ENCODE measurements around the gene FCAMR.

The FCAMR gene, protein sequence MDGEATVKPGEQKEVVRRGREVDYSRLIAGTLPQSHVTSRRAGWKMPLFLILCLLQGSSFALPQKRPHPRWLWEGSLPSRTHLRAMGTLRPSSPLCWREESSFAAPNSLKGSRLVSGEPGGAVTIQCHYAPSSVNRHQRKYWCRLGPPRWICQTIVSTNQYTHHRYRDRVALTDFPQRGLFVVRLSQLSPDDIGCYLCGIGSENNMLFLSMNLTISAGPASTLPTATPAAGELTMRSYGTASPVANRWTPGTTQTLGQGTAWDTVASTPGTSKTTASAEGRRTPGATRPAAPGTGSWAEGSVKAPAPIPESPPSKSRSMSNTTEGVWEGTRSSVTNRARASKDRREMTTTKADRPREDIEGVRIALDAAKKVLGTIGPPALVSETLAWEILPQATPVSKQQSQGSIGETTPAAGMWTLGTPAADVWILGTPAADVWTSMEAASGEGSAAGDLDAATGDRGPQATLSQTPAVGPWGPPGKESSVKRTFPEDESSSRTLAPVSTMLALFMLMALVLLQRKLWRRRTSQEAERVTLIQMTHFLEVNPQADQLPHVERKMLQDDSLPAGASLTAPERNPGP

DNA sequence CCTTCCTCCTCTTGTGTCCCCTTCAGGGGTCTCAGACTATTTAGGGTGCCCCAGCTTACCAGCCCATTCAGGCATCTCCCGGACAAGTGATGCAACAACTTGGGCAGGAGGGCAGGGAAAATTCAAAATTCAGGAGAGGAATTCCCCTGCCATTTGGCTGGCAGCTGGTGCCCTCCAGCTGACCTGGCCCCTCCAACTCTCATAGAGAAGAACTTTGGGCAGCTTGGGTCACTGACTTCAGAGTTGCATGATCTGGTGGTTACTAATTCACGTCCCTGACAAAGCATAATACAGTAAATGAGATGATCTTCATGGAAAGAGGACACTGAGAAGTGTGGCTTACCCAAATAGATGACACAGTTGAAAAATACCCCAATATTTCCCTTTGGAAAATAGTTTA lies at the start of gene FCAMR:
Gene FCAMR (minus strand): TSS at position 15 of the 400 bp plus-strand sequence. CDS start 335 bp downstream, outside the sequence.
- no peak for DNase-seq (ENCODE audit: low read depth, low spot score)
- H3K27ac ChIP-seq: no peak within 1 kb of the TSS

DNA sequence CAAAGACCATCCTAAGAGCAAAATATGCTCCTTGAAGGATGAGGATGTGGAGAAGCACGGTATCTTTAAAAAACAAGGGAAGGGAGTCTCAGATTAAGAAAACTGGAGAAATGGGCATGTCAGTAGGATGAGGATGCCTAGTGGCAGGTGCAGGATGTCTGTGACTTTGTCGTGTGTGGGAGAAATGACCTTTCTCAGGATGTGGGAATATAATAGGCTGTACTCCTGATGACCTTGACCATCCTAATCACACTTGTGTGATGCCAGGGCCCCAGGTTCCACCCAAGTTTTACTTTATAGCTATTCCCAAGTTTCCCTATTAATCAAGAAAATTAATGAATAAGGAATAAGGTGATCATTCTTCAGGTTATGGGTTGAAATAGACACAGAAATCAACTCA lies 49.4 kb upstream of the FCAMR start:
- H3K27ac ChIP-seq: peak overlapping the region; percentile 99
- no peak for DNase-seq (ENCODE audit: low read depth, low spot score)

DNA sequence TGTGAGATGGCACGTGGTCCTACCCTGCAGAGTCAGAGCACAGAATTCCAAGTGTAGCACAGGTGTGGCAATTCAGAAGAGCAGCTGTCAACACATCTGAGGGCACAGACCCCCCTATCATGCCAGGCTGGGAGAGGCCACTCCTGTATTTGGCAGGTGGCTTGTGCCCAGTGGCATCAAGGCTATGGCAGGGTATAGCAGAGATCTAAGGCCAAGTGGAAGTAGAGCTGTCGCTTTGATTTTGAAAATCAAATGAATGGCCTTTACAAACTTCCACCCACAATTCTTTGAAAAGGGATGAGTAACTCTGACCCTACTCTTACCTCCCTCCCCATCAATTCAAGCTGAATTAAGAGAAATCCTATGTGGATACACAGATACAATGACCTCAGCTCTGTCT lies 48.9 kb upstream of the FCAMR start:
- no peak for DNase-seq (ENCODE audit: low read depth, low spot score)
- peak overlapping the region; percentile 99 for H3K27ac ChIP-seq

DNA sequence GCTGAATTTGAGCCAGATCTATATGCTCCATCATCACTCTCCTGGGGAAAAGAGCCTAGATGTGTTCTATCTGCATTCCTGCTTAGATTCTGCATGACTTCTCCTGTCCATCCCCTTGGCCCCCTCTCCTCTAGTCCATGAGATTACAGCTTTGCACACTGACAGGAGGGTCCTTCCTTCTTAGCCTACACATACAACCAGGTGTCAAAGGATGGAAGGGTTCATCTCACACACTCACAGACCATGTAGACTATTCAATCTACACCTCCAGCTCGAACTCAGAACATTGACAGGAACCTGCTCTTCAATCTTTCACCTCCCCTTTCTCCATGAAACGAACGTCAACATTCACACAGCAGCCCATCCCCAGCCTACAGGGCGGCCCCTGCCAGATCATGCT lies 48.4 kb upstream of the FCAMR start:
- DNase-seq (ENCODE audit: low read depth, low spot score): no peak
- H3K27ac ChIP-seq: peak overlapping the region; percentile 99

DNA sequence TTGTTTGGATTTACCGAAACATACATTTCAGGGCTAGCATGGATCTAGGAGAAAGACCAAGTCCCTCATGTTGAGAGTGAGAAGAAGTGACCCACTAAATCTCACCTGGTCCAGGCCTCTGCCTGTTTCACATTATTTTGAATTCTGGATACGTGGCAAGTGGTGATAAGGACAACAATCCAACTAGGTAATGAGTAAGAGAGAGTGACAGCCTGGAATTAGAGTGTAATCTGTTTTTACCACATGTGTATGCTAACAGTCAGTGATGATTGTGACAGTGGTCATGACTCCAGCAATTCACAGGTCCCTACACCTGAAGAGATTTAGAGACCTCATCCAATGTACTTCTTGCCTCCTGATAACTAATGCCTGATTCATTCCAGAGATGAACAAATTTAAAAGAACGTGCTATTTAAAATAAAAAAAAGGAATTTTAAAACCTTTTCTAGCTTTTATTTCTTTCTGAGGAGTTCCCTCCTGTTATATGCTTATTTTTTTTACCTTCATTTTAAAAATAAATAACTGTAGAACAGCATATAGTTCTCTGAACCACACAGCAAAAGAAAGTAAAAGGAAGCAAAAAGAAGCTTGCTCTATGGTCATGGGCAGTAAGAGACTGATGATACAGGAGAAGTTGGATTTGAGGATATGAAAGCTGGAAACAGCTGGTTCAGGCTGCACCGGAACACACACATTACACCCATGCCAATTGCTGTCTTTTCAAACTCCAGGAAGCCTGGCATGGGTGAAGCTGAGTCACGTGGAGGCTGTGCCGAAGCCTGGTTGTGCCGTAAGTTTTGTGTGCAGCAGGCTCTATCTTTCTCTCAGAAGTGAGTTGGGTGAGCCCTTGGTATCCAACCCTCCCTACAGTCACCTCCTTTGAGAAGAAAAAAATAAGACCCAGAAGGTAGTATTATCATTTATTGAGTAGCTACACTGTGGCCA lies 47.6 kb upstream of the FCAMR start:
- H3K27ac ChIP-seq: peak overlapping the region; percentile 99
- DNase-seq (ENCODE audit: low read depth, low spot score): no peak

DNA sequence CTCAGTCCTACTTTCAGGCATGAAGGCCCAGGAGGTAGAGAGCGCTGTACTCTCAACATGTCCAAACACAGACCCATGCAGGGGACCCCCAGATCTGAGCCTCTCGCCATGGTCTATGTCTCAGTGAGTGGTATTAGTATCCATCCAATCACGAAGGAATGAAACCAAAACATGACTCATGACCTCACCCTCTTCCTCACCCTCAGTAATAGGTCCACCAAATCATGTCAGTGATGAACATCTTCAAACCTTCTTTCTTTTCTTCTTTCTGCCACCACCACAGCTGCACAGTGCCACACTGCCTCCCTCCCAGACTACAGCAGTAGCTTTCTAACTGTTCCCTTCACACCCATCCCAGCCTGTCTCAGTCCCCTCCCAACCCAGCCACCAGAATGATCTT lies 45.5 kb upstream of the FCAMR start:
- H3K27ac ChIP-seq: peak overlapping the region; percentile 99
- DNase-seq (ENCODE audit: low read depth, low spot score): no peak

DNA sequence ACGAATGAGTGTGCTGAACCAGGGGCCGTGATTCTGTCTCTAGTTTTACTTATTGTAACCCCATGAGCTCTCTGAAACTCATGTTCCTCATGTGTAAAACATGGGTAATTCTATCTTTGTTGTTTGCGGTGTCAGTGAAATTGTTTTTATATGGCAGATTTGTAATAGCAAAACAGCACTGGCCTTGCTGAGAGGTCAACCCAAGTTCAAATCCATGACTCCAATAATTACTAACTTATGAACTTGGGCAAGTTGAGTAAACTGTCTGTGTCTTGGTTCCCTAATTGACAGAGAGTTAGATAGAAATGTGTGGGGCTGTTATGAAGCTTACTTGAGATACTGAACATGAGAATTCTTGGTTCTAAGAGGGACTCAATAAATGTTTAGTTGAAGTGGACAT lies 44.5 kb upstream of the FCAMR start:
- H3K27ac ChIP-seq: no peak overlapping the region
- DNase-seq (ENCODE audit: low read depth, low spot score): no peak

DNA sequence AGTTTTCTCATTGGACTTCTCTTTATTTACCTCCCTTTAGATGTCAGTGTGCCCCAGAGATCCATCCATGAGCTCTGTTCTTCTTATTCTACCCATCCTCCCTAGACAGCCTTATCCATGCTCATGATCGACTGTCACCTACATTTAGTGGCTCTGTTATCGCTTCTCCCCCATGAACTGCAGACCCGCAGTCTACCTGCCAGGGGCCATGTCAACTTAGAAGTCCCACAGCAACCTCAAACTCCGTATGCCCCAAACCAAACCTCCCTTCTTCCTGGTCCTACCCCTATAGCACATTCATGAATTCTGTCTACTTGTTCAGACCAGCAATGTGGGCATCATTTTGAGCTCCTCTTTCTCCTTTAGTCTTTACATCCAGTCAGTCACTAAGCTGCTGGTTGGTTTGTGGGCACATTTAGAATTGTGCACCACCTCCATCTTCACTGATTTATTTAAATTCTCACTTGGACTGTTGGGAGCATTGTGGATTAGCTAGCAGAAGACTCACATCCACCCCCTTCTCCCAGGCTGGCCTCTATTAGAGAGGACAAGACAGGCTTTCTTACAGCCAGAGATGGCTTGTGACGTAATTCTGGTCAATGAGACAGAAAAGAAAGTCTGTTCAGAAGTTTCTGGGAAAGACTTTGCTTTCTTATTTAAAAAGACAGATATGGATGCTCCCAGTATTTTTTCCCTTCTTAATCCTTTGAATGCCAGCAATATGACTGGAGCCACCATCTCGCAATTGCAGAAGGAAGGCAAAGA lies 43.2 kb upstream of the FCAMR start:
- H3K27ac ChIP-seq: no peak overlapping the region
- no peak for DNase-seq (ENCODE audit: low read depth, low spot score)

DNA sequence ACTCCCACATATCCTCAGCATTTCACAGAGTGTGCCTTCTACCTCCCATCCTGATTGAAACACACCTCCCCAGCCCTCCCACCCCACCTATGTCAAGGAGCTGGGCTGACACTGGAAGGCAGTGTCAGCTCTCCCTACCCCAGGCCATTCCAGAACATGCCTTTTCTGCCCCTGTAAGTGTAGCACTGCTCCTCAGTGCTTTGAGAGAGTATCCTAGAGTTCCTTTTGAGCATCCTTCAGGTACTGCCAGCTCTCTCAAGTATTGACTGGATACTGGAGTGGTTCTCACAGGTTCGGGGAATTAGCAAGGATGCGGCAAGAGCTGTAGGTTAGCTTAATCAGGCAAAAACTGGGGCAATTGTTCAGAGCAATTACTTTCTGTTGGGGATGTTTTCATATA lies 40.5 kb upstream of the FCAMR start:
- no peak for DNase-seq (ENCODE audit: low read depth, low spot score)
- no peak overlapping the region for H3K27ac ChIP-seq

DNA sequence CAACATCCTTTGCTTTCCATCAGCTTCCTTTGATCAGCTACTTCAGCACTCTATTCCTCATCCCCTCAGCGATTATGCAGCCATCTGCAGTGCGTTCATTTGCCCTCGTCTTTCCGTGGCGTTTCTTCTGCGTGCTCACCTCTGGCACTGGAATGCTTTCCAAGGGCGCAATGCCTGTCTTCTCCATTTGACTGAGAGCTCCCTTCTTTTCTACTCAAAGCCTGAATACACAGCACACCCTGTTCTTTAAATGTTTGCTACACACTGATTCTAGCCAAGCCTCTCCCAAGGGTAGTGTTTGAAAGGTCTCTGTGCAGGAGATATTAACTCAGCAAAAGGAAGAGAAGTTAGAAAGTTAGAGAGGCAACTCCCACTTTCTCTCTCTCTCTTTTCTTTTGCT lies 39.7 kb upstream of the FCAMR start:
- peak overlapping the region; percentile 5 for H3K27ac ChIP-seq
- no peak for DNase-seq (ENCODE audit: low read depth, low spot score)

DNA sequence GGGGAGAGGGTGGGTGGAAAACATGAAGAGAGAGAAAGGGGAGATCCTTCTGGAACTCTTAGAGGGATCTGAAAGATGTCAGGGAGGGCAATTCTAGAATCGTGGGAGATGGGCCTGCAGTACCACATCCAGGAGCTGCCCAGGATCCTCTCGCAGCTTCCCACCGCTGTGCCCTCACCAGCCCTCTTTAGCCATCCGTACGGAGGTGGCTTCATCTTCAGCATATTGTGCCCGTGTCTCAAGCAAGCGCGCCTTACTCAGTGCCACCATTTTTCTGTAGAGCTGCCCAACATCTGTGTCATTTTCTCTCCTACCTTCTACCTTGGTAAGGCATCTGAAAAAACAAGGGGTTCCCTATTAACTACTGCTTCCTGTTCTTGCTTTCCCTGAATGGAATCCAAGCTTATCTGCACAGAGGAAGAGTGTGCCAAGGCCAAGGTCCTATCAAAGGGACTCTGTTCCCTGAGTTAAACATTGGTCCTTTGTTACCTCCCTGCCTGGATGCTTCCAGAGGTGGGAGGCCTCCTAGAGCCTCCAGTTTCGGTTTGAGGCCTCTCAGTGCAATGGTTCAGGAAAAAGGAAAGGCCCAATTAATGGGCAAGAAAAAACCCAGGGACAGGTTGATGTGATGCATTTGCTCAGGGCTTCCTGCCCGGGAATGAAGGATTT lies 39.1 kb upstream of the FCAMR start:
- DNase-seq (ENCODE audit: low read depth, low spot score): no peak
- peak overlapping the region; percentile 5 for H3K27ac ChIP-seq

DNA sequence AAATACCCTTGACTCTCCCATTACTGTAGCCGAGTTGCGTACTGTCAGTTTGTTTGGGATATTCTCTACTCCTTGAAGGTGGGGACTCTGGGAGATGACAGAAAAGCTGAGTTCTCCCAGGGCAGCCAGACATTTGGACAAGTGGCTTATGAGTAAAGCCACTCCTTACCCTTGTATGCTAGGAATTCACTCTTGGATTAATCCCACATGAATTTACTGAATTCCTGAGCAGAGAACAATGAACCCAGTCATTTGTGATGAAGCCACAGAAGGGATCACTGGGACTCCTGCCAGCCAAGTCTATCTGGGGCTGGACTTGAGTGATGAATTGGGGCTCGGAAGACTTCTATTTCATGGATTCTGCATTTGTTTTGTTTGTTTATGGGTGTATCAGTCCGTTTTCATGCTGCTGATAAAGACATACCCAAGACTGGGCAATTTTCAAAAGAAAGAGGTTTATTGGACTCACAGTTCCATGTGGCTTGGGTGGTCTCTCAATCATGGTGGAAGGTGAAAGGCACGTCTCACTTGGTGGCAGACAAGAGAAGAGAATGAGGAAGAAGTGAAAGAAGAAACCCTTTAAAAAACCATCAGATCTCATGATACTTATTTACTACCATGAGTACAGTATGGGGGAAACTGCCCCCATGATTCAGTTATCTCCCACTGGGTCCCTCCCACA lies 37.2 kb upstream of the FCAMR start:
- DNase-seq (ENCODE audit: low read depth, low spot score): no peak
- H3K27ac ChIP-seq: peak overlapping the region; percentile 98

DNA sequence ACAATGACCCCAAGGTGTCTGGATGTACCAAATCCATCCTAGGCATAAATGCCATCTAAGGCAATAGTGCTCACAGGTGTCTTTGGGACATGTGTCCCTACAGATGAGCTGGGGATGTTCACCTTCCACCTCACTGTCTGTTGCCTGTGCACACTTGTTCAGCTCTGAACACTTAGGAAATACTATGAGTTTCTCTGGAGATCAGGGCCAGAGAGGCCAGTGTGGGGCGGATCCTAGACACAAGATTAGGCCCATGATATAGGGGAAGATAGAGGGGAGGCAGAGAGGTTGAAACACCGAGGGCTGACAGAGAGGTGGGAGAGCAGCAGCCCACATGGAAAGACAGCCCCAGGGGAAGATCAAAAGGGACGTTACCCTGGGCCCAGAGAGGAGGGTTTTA lies 36.7 kb upstream of the FCAMR start:
- peak overlapping the region; percentile 98 for H3K27ac ChIP-seq
- no peak for DNase-seq (ENCODE audit: low read depth, low spot score)

DNA sequence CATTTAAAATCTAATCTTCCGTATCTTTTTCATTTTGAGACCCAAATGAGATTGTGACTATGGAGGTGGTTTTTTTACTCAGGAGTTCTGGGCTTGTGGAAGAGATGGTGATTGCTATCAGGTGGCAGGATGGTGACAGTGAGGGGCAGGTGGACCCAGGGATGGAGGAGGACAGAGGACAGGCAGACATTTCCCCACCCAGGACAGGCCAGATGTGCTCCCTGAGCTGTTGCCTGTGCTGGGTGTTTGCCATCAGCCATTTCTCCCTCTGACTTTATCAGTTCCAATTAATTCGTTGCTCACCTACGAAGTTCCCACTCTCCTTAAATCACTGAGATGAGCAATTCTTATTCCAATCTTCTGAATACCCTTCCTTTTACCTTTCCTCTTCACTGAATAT lies 35.8 kb upstream of the FCAMR start:
- DNase-seq (ENCODE audit: low read depth, low spot score): no peak
- H3K27ac ChIP-seq: peak overlapping the region; percentile 98

DNA sequence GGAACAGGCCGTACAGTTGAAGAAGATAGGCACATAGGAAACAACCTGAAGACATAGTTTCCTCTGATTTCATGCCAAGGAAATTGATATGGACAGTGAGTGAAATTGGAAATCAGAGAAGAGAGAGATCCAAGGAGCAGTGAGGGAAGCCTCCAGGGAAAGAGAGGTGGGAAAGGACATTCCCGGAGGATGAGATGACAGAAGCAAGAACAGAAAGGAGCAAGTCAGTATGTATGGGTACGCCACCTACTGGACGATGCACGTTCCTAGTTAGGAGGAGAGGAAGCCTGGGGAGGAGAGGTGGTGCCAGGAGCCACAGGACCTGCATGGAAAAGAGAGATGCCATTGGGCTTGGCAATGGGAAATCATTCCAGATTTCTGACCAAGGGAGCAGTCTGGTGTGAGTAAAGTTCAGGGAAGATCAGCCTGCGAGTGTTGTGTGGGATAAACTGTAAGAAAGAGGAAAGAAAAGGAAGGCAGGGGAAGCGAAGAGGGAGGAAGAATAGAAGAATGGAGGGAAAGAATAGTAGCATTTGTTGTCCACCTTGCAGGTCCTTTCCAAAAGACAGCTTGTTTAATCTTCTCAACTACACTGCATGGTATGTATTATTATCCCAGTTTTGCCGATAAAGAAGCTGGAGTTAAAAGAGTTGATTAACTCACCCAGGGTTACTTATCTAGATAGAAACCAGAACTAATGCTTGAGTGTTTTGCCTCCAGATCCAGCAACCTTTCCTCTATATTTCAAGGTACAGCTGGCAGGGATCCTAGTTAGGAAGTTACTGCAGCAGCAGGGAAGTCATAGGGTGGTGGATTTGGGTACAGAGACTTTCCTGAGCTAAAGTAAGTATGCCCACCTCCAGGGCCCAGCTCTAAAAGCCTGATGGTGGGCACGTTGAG lies 34.9 kb upstream of the FCAMR start:
- H3K27ac ChIP-seq: peak overlapping the region; percentile 98
- DNase-seq (ENCODE audit: low read depth, low spot score): no peak

DNA sequence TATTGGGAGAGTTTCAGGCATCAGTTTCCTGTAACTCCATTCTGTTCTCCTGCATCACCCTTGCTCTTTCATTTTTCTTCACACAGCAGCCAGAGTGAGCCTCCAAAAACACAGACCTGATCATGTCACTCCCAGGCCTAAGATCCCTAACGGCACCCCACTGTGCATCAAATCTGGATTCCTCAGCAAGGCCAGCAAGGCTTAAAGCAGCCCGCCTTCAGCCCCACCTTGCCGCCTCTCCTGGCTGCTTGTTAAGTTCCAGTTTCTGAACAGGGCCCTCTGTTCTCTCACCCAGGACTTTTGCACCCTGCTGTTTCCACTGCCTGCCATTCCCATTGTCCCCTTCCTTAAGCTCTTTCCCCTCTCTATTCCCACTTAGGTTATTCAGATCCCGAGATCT lies 33.0 kb upstream of the FCAMR start:
- DNase-seq (ENCODE audit: low read depth, low spot score): no peak
- H3K27ac ChIP-seq: peak overlapping the region; percentile 98

DNA sequence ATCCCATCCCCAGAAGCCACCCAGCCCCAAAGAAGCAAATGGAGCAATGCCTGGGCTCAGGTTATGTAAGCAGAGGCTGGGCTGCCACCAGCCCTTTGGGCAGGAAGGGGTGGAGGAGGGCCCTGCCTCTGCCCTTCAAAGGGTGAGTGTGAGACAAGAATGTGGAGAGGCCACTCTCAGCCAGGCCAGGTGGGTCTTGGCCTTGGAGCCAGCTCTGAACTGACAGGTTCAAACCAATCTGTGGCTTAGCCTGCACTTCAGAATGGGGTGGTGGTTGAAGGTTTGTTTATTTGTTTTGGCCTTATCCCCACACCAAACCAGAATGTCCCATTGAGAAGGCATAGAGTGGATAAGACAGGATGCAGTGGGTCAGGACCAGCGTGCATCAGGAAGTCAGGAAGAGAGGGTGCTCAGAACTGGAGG lies 32.5 kb upstream of the FCAMR start:
- no peak for DNase-seq (ENCODE audit: low read depth, low spot score)
- peak overlapping the region; percentile 98 for H3K27ac ChIP-seq
